Measurements from ENCODE around the gene MAGI2.

Gene MAGI2

DNA sequence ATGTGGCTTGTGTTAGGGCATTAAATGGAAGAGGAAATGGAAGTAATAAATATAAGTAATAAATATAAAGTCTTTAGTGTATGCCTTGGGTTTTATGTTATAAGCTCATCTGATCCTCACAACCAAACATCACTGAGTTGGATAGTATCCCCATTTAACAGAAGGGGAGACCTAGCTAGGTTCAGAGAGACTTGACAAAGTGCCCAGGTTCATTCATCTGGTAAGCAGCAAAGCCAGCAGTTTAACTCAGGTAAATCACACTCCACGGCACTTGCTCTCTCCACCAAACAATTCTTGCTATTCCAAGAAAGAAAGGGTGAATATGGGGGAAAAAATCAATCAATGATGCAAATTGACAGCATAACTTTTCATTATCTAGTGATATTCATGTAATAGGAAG lies 167.3 kb downstream of the MAGI2 start:
- WGBS, result no CpG with 5 or more reads among the region's 1 CpG
- Histone ChIP-seq H3K9ac (ENCODE audit: low read length) (no peak overlapping the region), H3K4me3 (ENCODE audit: insufficient read depth in 1 of 2, low read depth in 1 of 2, low read length in 2 of 2) (no peak overlapping the region)

DNA sequence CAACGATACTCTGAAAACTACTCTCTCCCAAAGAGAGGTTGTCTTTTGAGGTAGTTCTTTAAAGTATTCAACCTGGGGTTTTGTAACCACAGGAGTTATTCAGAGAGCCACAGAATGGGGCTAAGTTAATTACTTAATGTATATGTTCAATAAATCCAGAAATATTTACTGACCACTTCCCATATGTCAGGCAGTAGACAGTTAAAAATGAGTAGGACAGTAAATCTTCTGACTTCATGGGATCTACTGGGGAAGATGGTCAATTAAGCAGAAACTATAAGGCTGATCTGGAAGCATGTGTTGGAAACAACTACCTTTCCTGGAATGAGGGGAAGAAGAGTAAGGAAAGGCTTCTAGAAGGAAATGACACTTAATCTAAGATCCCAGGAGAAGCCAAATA lies 167.7 kb downstream of the MAGI2 start:
- Histone ChIP-seq H3K9ac (ENCODE audit: low read length) (no peak overlapping the region), H2BK12ac (ENCODE audit: low read length in 2 of 2) (no peak overlapping the region), H3K4me2 (ENCODE audit: low read length, poor library complexity, severe bottlenecking) (no peak overlapping the region), H3K4me3 (ENCODE audit: insufficient read depth in 1 of 2, low read depth in 1 of 2, low read length in 2 of 2) (no peak overlapping the region), H2BK120ac (ENCODE audit: low read depth, low read length) (no peak overlapping the region), H4K8ac (ENCODE audit: low read length) (no peak overlapping the region), H2BK5ac (ENCODE audit: low read depth, low read length, poor library complexity, severe bottlenecking) (no peak overlapping the region), H3K27me3 (ENCODE audit: control insufficient read depth in 1 of 2, insufficient read depth in 1 of 2, low read length in 2 of 2) (no peaks in the 10 kb centered on the region), H3K4me1 (ENCODE audit: control insufficient read depth, insufficient read depth, low read depth, low read length) (no peaks in the 10 kb centered on the region), H3K4ac (ENCODE audit: low read depth in 1 of 2, low read length in 2 of 2) (no peak overlapping the region), H3K9me3 (ENCODE audit: control insufficient read depth, low read length) (no peaks in the 10 kb centered on the region), H4K91ac (ENCODE audit: low read length) (no peak overlapping the region), H2AK5ac (ENCODE audit: low read length, severe bottlenecking) (no peak overlapping the region), H3K23ac (ENCODE audit: low read length in 2 of 2) (no peak overlapping the region), H3K27ac (ENCODE audit: low read length, poor library complexity, severe bottlenecking) (no peak overlapping the region), H3K14ac (ENCODE audit: low read length in 2 of 2) (no peak overlapping the region), H3K36me3 (ENCODE audit: control insufficient read depth in 1 of 2, insufficient read depth in 2 of 2, low read depth in 1 of 2, low read length in 2 of 2) (no peaks in the 10 kb centered on the region), H2AFZ (ENCODE audit: low read depth, low read length) (no peak overlapping the region), H3K79me1 (replicated peaks; ENCODE audit: low read length, poor library complexity, severe bottlenecking) (no peaks in the 10 kb centered on the region), H3K18ac (ENCODE audit: low read depth in 1 of 2, low read length in 2 of 2) (no peak overlapping the region), H2BK15ac (ENCODE audit: low read depth, poor library complexity, severe bottlenecking) (no peak overlapping the region)
- no CpG with 5 or more reads among the region's 1 CpG for WGBS
- DNase-seq, result no peak

More for the DNA sequence above, 167.3 kb downstream of the MAGI2 start:
- Histone ChIP-seq H2AK5ac (ENCODE audit: low read length, severe bottlenecking) (no peak overlapping the region), H3K23ac (ENCODE audit: low read length in 2 of 2) (no peak overlapping the region), H3K9me3 (ENCODE audit: control insufficient read depth, low read length) (no peaks in the 10 kb centered on the region), H3K36me3 (ENCODE audit: control insufficient read depth in 1 of 2, insufficient read depth in 2 of 2, low read depth in 1 of 2, low read length in 2 of 2) (no peaks in the 10 kb centered on the region), H2AFZ (ENCODE audit: low read depth, low read length) (no peak overlapping the region), H4K91ac (ENCODE audit: low read length) (no peak overlapping the region), H3K14ac (ENCODE audit: low read length in 2 of 2) (no peak overlapping the region), H3K27me3 (ENCODE audit: control insufficient read depth in 1 of 2, insufficient read depth in 1 of 2, low read length in 2 of 2) (no peaks in the 10 kb centered on the region), H3K4ac (ENCODE audit: low read depth in 1 of 2, low read length in 2 of 2) (no peak overlapping the region), H4K8ac (ENCODE audit: low read length) (no peak overlapping the region), H3K79me1 (replicated peaks; ENCODE audit: low read length, poor library complexity, severe bottlenecking) (no peaks in the 10 kb centered on the region), H3K4me1 (ENCODE audit: control insufficient read depth, insufficient read depth, low read depth, low read length) (no peaks in the 10 kb centered on the region), H2BK12ac (ENCODE audit: low read length in 2 of 2) (no peak overlapping the region), H2BK5ac (ENCODE audit: low read depth, low read length, poor library complexity, severe bottlenecking) (no peak overlapping the region), H3K18ac (ENCODE audit: low read depth in 1 of 2, low read length in 2 of 2) (no peak overlapping the region), H2BK120ac (ENCODE audit: low read depth, low read length) (no peak overlapping the region), H2BK15ac (ENCODE audit: low read depth, poor library complexity, severe bottlenecking) (no peak overlapping the region), H3K4me2 (ENCODE audit: low read length, poor library complexity, severe bottlenecking) (no peak overlapping the region), H3K27ac (ENCODE audit: low read length, poor library complexity, severe bottlenecking) (no peak overlapping the region)
- DNase-seq, result no peak

DNA sequence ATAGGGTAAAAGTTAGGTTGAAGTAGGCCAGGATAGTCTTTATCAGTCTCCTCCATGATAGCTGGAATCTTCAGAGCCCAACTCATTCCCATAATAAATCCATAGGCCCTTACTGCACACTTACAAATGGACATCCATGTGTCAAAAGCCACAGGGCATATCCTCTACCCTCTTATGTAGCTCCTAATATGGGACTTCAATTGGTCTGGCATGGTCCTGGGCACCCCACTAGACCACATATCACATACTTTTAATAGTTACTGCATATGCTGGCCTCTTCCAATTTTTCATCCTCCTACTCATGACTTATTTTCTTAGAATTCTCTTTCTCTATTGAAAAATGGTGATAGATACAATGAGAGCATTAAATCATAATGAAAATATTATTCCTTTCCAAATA lies 169.3 kb downstream of the MAGI2 start:
- no peak overlapping the region for H3K9ac ChIP-seq (ENCODE audit: low read length)
- H3K23ac ChIP-seq (ENCODE audit: low read length in 2 of 2), result no peak overlapping the region
- no peak overlapping the region for H2BK120ac ChIP-seq (ENCODE audit: low read depth, low read length)
- H2BK12ac ChIP-seq (ENCODE audit: low read length in 2 of 2), result no peak overlapping the region
- no peak for DNase-seq
- no peak overlapping the region for H3K4me3 ChIP-seq (ENCODE audit: insufficient read depth in 1 of 2, low read depth in 1 of 2, low read length in 2 of 2)
- H4K91ac ChIP-seq (ENCODE audit: low read length), result no peak overlapping the region
- no peak overlapping the region for H4K8ac ChIP-seq (ENCODE audit: low read length)
- no peaks in the 10 kb centered on the region for H3K79me1 ChIP-seq (replicated peaks; ENCODE audit: low read length, poor library complexity, severe bottlenecking)
- no peak overlapping the region for H2BK15ac ChIP-seq (ENCODE audit: low read depth, poor library complexity, severe bottlenecking)
- H3K27me3 ChIP-seq (ENCODE audit: control insufficient read depth in 1 of 2, insufficient read depth in 1 of 2, low read length in 2 of 2), result no peaks in the 10 kb centered on the region
- no peak overlapping the region for H2AFZ ChIP-seq (ENCODE audit: low read depth, low read length)
- H3K27ac ChIP-seq (ENCODE audit: low read length, poor library complexity, severe bottlenecking), result no peak overlapping the region
- H3K14ac ChIP-seq (ENCODE audit: low read length in 2 of 2), result no peak overlapping the region
- no peaks in the 10 kb centered on the region for H3K9me3 ChIP-seq (ENCODE audit: control insufficient read depth, low read length)
- no peak overlapping the region for H3K18ac ChIP-seq (ENCODE audit: low read depth in 1 of 2, low read length in 2 of 2)
- H3K4me1 ChIP-seq (ENCODE audit: control insufficient read depth, insufficient read depth, low read depth, low read length), result no peaks in the 10 kb centered on the region
- H3K4ac ChIP-seq (ENCODE audit: low read depth in 1 of 2, low read length in 2 of 2), result no peak overlapping the region
- no peak overlapping the region for H2AK5ac ChIP-seq (ENCODE audit: low read length, severe bottlenecking)
- H2BK5ac ChIP-seq (ENCODE audit: low read depth, low read length, poor library complexity, severe bottlenecking), result no peak overlapping the region
- H3K36me3 ChIP-seq (ENCODE audit: control insufficient read depth in 1 of 2, insufficient read depth in 2 of 2, low read depth in 1 of 2, low read length in 2 of 2), result no peaks in the 10 kb centered on the region
- no peak overlapping the region for H3K4me2 ChIP-seq (ENCODE audit: low read length, poor library complexity, severe bottlenecking)

DNA sequence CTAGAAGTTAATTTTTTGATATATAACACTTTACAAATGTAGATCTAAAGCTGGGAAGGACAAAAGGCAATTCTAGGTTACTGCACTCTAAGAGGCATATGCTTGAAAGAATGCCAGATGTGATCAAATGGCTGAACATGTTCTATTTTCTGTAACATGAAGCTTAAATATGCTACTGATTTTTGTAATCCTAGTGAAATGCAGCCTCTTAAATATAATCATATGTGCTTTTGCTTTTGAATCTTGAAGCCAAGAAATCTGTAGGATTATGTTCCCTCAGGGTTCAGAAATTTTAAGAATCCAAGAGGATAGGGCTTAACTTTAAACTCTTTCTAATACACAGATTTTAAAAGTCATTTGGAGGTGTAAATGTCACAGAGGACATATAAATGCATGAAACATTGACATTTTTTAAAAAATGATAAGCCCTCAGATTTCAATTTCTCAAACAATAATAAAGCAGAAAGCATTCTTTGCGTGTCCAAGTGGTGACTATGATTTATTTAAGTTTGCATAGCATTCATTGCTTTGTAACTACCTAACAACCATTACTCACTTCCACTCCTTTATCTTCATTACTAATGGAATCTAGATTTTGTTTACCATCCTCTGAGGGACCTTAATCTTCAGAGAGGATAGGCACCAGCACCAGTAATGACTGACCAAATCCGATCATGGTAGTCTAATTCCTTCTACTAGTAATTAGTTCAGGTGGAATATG lies 170.4 kb downstream of the MAGI2 start:
- Histone ChIP-seq H2BK5ac (ENCODE audit: low read depth, low read length, poor library complexity, severe bottlenecking) (no peak overlapping the region), H3K4me1 (ENCODE audit: control insufficient read depth, insufficient read depth, low read depth, low read length) (no peaks in the 10 kb centered on the region), H3K14ac (ENCODE audit: low read length in 2 of 2) (no peak overlapping the region), H3K4me3 (ENCODE audit: insufficient read depth in 1 of 2, low read depth in 1 of 2, low read length in 2 of 2) (no peak overlapping the region), H2BK120ac (ENCODE audit: low read depth, low read length) (no peak overlapping the region), H2BK15ac (ENCODE audit: low read depth, poor library complexity, severe bottlenecking) (no peak overlapping the region), H3K18ac (ENCODE audit: low read depth in 1 of 2, low read length in 2 of 2) (no peak overlapping the region), H3K79me1 (replicated peaks; ENCODE audit: low read length, poor library complexity, severe bottlenecking) (no peaks in the 10 kb centered on the region), H3K4me2 (ENCODE audit: low read length, poor library complexity, severe bottlenecking) (no peak overlapping the region), H3K23ac (ENCODE audit: low read length in 2 of 2) (no peak overlapping the region), H2BK12ac (ENCODE audit: low read length in 2 of 2) (no peak overlapping the region), H3K9me3 (ENCODE audit: control insufficient read depth, low read length) (no peaks in the 10 kb centered on the region), H3K4ac (ENCODE audit: low read depth in 1 of 2, low read length in 2 of 2) (no peak overlapping the region), H2AK5ac (ENCODE audit: low read length, severe bottlenecking) (no peak overlapping the region), H3K27ac (ENCODE audit: low read length, poor library complexity, severe bottlenecking) (peak overlapping the region; percentile 85), H2AFZ (ENCODE audit: low read depth, low read length) (no peak overlapping the region), H4K91ac (ENCODE audit: low read length) (no peak overlapping the region), H3K27me3 (ENCODE audit: control insufficient read depth in 1 of 2, insufficient read depth in 1 of 2, low read length in 2 of 2) (no peaks in the 10 kb centered on the region), H3K9ac (ENCODE audit: low read length) (peak overlapping the region; percentile 68), H3K36me3 (ENCODE audit: control insufficient read depth in 1 of 2, insufficient read depth in 2 of 2, low read depth in 1 of 2, low read length in 2 of 2) (no peaks in the 10 kb centered on the region), H4K8ac (ENCODE audit: low read length) (no peak overlapping the region)
- WGBS, result no CpG with 5 or more reads among the region's 2 CpGs
- peak; percentile 43 for DNase-seq
